GM23338 (cell line): ENCODE measurements around the gene CDK10. TPM values are rescaled to one million over a fixed set of nuclear protein-coding genes. Genes with fewer than 3 reads are reported as not detected.

Experiments
- ATAC-seq: fragments of 200-7000 bp; cut with Tn5 transposase; 3 replicates; pipeline ENCODE4 v1.9.1; 2020
- DNase-seq: peaks from one replicate; pipeline ENCODE4 v3.0.0-alpha.2; 2015; ENCODE audit warnings: low spot score
- H2AFZ ChIP-seq: fragments of 200-600 bp; sonication (generic); 2 replicates; pipeline ENCODE4 v1.8.0; 2016; ENCODE audit warnings: antibody characterized with exemption, mild to moderate bottlenecking, moderate library complexity
- H3F3A ChIP-seq: fragments of 200-600 bp; sonication (generic); replicated peaks from 2 replicates; pipeline ENCODE4 v1.8.0; 2017; ENCODE audit warnings: antibody characterized with exemption, mixed run types, low read depth
- H3K27ac ChIP-seq: fragments of 200-600 bp; sonication (generic); 2 replicates; pipeline ENCODE4 v1.6.1; 2016; ENCODE audit warnings: low read depth
- H3K27me3 ChIP-seq: fragments of 200-600 bp; sonication (generic); 2 replicates; pipeline ENCODE4 v1.8.0; 2016; ENCODE audit warnings: mild to moderate bottlenecking, mixed run types, moderate library complexity; ENCODE audit not compliant: insufficient read depth
- H3K36me3 ChIP-seq: fragments of 200-600 bp; sonication (generic); 2 replicates; pipeline ENCODE4 v1.8.0; 2016; ENCODE audit warnings: mild to moderate bottlenecking; ENCODE audit not compliant: insufficient read depth
- H3K4me1 ChIP-seq: fragments of 200-600 bp; sonication (generic); 2 replicates; pipeline ENCODE4 v1.8.0; 2016; ENCODE audit warnings: mild to moderate bottlenecking, moderate library complexity; ENCODE audit not compliant: insufficient read depth
- H3K4me2 ChIP-seq: fragments of 200-600 bp; sonication (generic); 2 replicates; pipeline ENCODE4 v1.7.1; 2017; ENCODE audit warnings: mixed run types
- H3K4me3 ChIP-seq: fragments of 200-600 bp; sonication (generic); 2 replicates; pipeline ENCODE4 v1.6.1; 2016; ENCODE audit warnings: mixed run types
- H3K79me2 ChIP-seq: fragments of 200-600 bp; sonication (generic); replicated peaks from 2 replicates; pipeline ENCODE4 v1.8.0; 2017; ENCODE audit warnings: mild to moderate bottlenecking; ENCODE audit not compliant: insufficient read depth
- H3K9me2 ChIP-seq: fragments of 200-600 bp; sonication (generic); 2 replicates; pipeline ENCODE4 v1.8.0; 2017; ENCODE audit not compliant: insufficient read depth
- H4K20me1 ChIP-seq: fragments of 200-600 bp; sonication (generic); replicated peaks from 2 replicates; pipeline ENCODE4 v1.8.0; 2017; ENCODE audit warnings: mild to moderate bottlenecking; ENCODE audit not compliant: insufficient read depth
- H3K27ac Mint-ChIP-seq: 2 replicates; pipeline ENCODE4 v1.8.0; 2020; ENCODE audit warnings: inconsistent platforms, mild to moderate bottlenecking, moderate library complexity, mixed read lengths
- H3K27me3 Mint-ChIP-seq: 3 replicates; pipeline ENCODE4 v1.8.0; 2022; ENCODE audit warnings: low read depth, mild to moderate bottlenecking, moderate library complexity, mixed read lengths, inconsistent platforms; ENCODE audit not compliant: insufficient read depth, poor library complexity
- H3K36me3 Mint-ChIP-seq: 3 replicates; pipeline ENCODE4 v1.8.0; 2021; ENCODE audit warnings: low read depth, mild to moderate bottlenecking, inconsistent platforms, moderate library complexity, mixed read lengths
- H3K4me1 Mint-ChIP-seq: 3 replicates; pipeline ENCODE4 v1.8.0; 2020; ENCODE audit warnings: mild to moderate bottlenecking, inconsistent platforms, mixed read lengths
- H3K4me3 Mint-ChIP-seq: 3 replicates; pipeline ENCODE4 v1.8.0; 2021; ENCODE audit warnings: moderate library complexity, mild to moderate bottlenecking, inconsistent platforms, mixed read lengths
- H3K9me3 Mint-ChIP-seq: 3 replicates; pipeline ENCODE4 v1.8.0; 2020; ENCODE audit warnings: moderate library complexity, mild to moderate bottlenecking, inconsistent platforms, mixed read lengths
- EZH2 ChIP-seq: fragments of 200-600 bp; sonication (generic); IDR thresholded peaks from one replicate; pipeline ENCODE4 v1.8.0; 2017; ENCODE audit warnings: antibody characterized with exemption, mild to moderate bottlenecking, low read depth; ENCODE audit not compliant: unreplicated experiment
- POLR2AphosphoS5 ChIP-seq: IDR thresholded peaks from 2 replicates; pipeline ENCODE4 v1.6.1; 2016; ENCODE audit warnings: antibody characterized with exemption, low read depth
- STAT1 ChIP-seq: IDR thresholded peaks from one replicate; pipeline ENCODE4 v1.6.1; 2016; ENCODE audit warnings: antibody characterized with exemption; ENCODE audit not compliant: unreplicated experiment
- ZNF331 ChIP-seq: fragments of 250-450 bp; sonication (Bioruptor Pico); IDR thresholded peaks from 2 replicates; pipeline ENCODE4 v1.5.0; 2020; ENCODE audit warnings: low read depth, mild to moderate bottlenecking, moderate library complexity
- polyA plus RNA-seq: library from polyadenylated mRNA; unstranded; fragments of >200 nt; fragmentation: Nextera tagmentation; extraction: Ambion mirVana; gene quantifications from 2 replicates; pipeline ENCODE4 v1.2.1, GENCODE V29; 2016
- total RNA-seq: library from RNA; depleted of rRNA; stranded (reverse); fragments of >200 nt; shearing (Covaris generic); gene quantifications from 2 replicates; pipeline ENCODE4 v1.2.3, GENCODE V29; 2014
- TF ChIP-seq, protein P1 (sequence below): fragments of 250-450 bp; sonication (Bioruptor Pico); IDR thresholded peaks from 2 replicates; pipeline ENCODE4 v1.5.0; 2020; ENCODE audit warnings: mild to moderate bottlenecking, moderate library complexity
- TF ChIP-seq, protein P2 (sequence below), 2 experiments: fragments of 200-600 bp in 1 of 2; sonication (generic) in 1 of 2; conservative IDR thresholded peaks; 2 replicates each; pipeline versions ENCODE4 v1.5.1 to v1.6.1; 2016 to 2017; ENCODE audit warnings: antibody characterized with exemption in 2 of 2, low read depth in 2 of 2, mild to moderate bottlenecking in 2 of 2, moderate library complexity in 1 of 2

The CDK10 gene
- total and polyA plus RNA-seq, 2 experiments from 2014 or later: 64.6 to 88.0 TPM

DNA sequence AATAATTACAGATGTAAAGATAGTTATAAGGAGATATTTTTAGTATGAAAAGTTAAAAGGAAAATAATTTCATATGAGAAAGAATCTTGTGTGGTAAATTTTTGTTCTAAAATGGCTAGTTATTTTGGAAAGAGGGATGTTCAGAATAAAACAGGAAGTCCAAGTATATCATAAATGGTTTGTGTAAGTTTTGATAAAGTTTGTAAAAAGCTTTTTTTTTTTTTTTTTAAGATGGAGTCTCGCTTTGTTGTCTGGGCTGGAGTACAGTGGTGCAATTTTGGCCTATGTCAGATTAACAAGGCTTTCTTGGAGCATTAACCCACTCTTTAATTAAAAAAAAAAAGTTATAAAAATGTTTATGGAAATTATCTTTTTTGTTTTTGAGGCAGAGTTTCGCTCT lies 8.2 kb upstream of the CDK10 start:
- H3K4me2 ChIP-seq: no peak overlapping the region
- no peaks in the 10 kb centered on the region for H3K27me3 ChIP-seq
- H3K36me3 ChIP-seq: peaks cover 9% of the 10 kb centered on the region
- ATAC-seq (no peak), DNase-seq (no peak)
- no peaks in the 10 kb centered on the region for H4K20me1 ChIP-seq
- no peak overlapping the region for H3K4me3 ChIP-seq
- Mint-ChIP-seq H3K27me3 (peaks cover 6% of the 10 kb centered on the region), H3K36me3 (peaks cover 71% of the 10 kb centered on the region), H3K27ac (no peak overlapping the region), H3K4me3 (no peak overlapping the region), H3K4me1 (no peaks in the 10 kb centered on the region), H3K9me3 (peaks cover 81% of the 10 kb centered on the region)
- H3K27ac ChIP-seq: no peak overlapping the region
- TF ChIP-seq, protein P1, sequence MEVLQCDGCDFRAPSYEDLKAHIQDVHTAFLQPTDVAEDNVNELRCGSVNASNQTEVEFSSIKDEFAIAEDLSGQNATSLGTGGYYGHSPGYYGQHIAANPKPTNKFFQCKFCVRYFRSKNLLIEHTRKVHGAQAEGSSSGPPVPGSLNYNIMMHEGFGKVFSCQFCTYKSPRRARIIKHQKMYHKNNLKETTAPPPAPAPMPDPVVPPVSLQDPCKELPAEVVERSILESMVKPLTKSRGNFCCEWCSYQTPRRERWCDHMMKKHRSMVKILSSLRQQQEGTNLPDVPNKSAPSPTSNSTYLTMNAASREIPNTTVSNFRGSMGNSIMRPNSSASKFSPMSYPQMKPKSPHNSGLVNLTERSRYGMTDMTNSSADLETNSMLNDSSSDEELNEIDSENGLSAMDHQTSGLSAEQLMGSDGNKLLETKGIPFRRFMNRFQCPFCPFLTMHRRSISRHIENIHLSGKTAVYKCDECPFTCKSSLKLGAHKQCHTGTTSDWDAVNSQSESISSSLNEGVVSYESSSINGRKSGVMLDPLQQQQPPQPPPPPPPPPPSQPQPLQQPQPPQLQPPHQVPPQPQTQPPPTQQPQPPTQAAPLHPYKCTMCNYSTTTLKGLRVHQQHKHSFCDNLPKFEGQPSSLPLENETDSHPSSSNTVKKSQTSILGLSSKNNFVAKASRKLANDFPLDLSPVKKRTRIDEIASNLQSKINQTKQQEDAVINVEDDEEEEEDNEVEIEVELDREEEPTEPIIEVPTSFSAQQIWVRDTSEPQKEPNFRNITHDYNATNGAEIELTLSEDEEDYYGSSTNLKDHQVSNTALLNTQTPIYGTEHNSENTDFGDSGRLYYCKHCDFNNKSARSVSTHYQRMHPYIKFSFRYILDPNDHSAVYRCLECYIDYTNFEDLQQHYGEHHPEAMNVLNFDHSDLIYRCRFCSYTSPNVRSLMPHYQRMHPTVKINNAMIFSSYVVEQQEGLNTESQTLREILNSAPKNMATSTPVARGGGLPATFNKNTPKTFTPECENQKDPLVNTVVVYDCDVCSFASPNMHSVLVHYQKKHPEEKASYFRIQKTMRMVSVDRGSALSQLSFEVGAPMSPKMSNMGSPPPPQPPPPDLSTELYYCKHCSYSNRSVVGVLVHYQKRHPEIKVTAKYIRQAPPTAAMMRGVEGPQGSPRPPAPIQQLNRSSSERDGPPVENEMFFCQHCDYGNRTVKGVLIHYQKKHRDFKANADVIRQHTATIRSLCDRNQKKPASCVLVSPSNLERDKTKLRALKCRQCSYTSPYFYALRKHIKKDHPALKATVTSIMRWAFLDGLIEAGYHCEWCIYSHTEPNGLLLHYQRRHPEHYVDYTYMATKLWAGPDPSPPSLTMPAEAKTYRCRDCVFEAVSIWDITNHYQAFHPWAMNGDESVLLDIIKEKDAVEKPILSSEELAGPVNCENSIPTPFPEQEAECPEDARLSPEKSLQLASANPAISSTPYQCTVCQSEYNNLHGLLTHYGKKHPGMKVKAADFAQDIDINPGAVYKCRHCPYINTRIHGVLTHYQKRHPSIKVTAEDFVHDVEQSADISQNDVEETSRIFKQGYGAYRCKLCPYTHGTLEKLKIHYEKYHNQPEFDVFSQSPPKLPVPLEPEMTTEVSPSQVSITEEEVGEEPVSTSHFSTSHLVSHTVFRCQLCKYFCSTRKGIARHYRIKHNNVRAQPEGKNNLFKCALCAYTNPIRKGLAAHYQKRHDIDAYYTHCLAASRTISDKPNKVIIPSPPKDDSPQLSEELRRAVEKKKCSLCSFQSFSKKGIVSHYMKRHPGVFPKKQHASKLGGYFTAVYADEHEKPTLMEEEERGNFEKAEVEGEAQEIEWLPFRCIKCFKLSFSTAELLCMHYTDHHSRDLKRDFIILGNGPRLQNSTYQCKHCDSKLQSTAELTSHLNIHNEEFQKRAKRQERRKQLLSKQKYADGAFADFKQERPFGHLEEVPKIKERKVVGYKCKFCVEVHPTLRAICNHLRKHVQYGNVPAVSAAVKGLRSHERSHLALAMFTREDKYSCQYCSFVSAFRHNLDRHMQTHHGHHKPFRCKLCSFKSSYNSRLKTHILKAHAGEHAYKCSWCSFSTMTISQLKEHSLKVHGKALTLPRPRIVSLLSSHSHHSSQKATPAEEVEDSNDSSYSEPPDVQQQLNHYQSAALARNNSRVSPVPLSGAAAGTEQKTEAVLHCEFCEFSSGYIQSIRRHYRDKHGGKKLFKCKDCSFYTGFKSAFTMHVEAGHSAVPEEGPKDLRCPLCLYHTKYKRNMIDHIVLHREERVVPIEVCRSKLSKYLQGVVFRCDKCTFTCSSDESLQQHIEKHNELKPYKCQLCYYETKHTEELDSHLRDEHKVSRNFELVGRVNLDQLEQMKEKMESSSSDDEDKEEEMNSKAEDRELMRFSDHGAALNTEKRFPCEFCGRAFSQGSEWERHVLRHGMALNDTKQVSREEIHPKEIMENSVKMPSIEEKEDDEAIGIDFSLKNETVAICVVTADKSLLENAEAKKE (CRISPR knock-in tag): no peak
- TF ChIP-seq, protein P2, sequence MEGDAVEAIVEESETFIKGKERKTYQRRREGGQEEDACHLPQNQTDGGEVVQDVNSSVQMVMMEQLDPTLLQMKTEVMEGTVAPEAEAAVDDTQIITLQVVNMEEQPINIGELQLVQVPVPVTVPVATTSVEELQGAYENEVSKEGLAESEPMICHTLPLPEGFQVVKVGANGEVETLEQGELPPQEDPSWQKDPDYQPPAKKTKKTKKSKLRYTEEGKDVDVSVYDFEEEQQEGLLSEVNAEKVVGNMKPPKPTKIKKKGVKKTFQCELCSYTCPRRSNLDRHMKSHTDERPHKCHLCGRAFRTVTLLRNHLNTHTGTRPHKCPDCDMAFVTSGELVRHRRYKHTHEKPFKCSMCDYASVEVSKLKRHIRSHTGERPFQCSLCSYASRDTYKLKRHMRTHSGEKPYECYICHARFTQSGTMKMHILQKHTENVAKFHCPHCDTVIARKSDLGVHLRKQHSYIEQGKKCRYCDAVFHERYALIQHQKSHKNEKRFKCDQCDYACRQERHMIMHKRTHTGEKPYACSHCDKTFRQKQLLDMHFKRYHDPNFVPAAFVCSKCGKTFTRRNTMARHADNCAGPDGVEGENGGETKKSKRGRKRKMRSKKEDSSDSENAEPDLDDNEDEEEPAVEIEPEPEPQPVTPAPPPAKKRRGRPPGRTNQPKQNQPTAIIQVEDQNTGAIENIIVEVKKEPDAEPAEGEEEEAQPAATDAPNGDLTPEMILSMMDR (conservative IDR thresholded peaks at IDR 0.05; ENCODE audit: low read depth in 2 of 2): no peak
- TF ChIP-seq STAT1: no peak
- no peak for TF ChIP-seq POLR2AphosphoS5
- TF ChIP-seq EZH2: no peak
- TF ChIP-seq ZNF331: no peak
- no peaks in the 10 kb centered on the region for H3K79me2 ChIP-seq
- no peak overlapping the region for H2AFZ ChIP-seq
- H3K9me2 ChIP-seq: no peaks in the 10 kb centered on the region
- H3F3A ChIP-seq: no peaks in the 10 kb centered on the region
- H3K4me1 ChIP-seq: no peaks in the 10 kb centered on the region
